Measurements from ENCODE around the gene SMC6.

Gene SMC6

DNA sequence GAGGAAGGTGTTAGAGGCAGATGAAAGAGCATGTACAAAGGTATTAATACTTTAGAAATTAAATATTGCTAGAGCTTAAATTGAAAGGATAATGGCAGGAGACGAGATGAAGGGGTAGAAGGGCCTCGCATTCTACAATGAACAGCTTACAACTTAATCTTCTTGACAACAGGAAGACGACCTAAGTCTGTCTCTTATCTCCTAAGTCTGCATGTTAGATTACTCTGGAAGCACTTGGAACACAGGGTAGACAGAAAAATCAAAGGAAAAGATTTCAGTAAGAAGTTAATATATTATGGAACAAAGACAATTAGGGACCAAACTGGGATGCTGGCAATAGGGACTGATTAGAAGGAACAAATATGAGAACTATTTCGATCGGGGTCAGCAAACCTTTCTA, 34.9 kb downstream of the SMC6 start:
- Histone ChIP-seq H3K4me3 (ENCODE audit: low read length) (no peak overlapping the region), H3K4me2 (ENCODE audit: low read length) (no peak overlapping the region), H3K4me1 (ENCODE audit: low read length) (peaks cover 8% of the 10 kb centered on the region; the same call in 1 of the 2 replicates), H4K20me1 (ENCODE audit: insufficient read depth, low read length) (no peaks in the 10 kb centered on the region), H2AFZ (ENCODE audit: low read depth, low read length) (no peak overlapping the region), H3K9me3 (ENCODE audit: insufficient read depth, low read length) (no peaks in the 10 kb centered on the region), H3K27ac (ENCODE audit: low read length) (no peak overlapping the region), H3K79me2 (ENCODE audit: low read length) (no peaks in the 10 kb centered on the region), H3K27me3 (ENCODE audit: low read depth, low read length) (no peaks in the 10 kb centered on the region), H3K9ac (ENCODE audit: low read length) (no peak overlapping the region), H3K36me3 (replicated peaks; ENCODE audit: low read depth, low read length) (peaks cover 65% of the 10 kb centered on the region)
- TF ChIP-seq EZH2phosphoT487 (IDR thresholded peaks at IDR 0.05; ENCODE audit: low read depth), result no peak
- TF ChIP-seq, protein P1, sequence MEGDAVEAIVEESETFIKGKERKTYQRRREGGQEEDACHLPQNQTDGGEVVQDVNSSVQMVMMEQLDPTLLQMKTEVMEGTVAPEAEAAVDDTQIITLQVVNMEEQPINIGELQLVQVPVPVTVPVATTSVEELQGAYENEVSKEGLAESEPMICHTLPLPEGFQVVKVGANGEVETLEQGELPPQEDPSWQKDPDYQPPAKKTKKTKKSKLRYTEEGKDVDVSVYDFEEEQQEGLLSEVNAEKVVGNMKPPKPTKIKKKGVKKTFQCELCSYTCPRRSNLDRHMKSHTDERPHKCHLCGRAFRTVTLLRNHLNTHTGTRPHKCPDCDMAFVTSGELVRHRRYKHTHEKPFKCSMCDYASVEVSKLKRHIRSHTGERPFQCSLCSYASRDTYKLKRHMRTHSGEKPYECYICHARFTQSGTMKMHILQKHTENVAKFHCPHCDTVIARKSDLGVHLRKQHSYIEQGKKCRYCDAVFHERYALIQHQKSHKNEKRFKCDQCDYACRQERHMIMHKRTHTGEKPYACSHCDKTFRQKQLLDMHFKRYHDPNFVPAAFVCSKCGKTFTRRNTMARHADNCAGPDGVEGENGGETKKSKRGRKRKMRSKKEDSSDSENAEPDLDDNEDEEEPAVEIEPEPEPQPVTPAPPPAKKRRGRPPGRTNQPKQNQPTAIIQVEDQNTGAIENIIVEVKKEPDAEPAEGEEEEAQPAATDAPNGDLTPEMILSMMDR (IDR thresholded peaks at IDR 0.05; ENCODE audit: low read depth, low read length), result no peak

- no peak overlapping the region for H3K27ac ChIP-seq (ENCODE audit: low read length)
- H3K27me3 ChIP-seq (ENCODE audit: low read depth, low read length), result no peaks in the 10 kb centered on the region
- H3K36me3 ChIP-seq (replicated peaks; ENCODE audit: low read depth, low read length), result peaks cover 67% of the 10 kb centered on the region
- TF ChIP-seq, protein P1 (IDR thresholded peaks at IDR 0.05; ENCODE audit: low read depth, low read length), result no peak
- TF ChIP-seq EZH2phosphoT487 (IDR thresholded peaks at IDR 0.05; ENCODE audit: low read depth), result no peak
- no peaks in the 10 kb centered on the region for H4K20me1 ChIP-seq (ENCODE audit: insufficient read depth, low read length)
- H3K4me2 ChIP-seq (ENCODE audit: low read length), result no peak overlapping the region
- no peak overlapping the region for H3K9ac ChIP-seq (ENCODE audit: low read length)
- no peaks in the 10 kb centered on the region for H3K9me3 ChIP-seq (ENCODE audit: insufficient read depth, low read length)
- no peaks in the 10 kb centered on the region for H3K79me2 ChIP-seq (ENCODE audit: low read length)
- H3K4me3 ChIP-seq (ENCODE audit: low read length), result no peak overlapping the region
- H2AFZ ChIP-seq (ENCODE audit: low read depth, low read length), result no peak overlapping the region
- H3K4me1 ChIP-seq (ENCODE audit: low read length), result no peaks in the 10 kb centered on the region
These were observed 35.9 kb downstream of the SMC6 start for GRCh38 chr2:17717666-17718065.

- Histone ChIP-seq H3K36me3 (replicated peaks; ENCODE audit: low read depth, low read length) (peaks cover 65% of the 10 kb centered on the region), H3K9me3 (ENCODE audit: insufficient read depth, low read length) (no peaks in the 10 kb centered on the region), H3K4me1 (ENCODE audit: low read length) (no peaks in the 10 kb centered on the region), H4K20me1 (ENCODE audit: insufficient read depth, low read length) (no peaks in the 10 kb centered on the region), H3K27me3 (ENCODE audit: low read depth, low read length) (no peaks in the 10 kb centered on the region), H3K4me3 (ENCODE audit: low read length) (no peak overlapping the region), H3K79me2 (ENCODE audit: low read length) (no peaks in the 10 kb centered on the region), H2AFZ (ENCODE audit: low read depth, low read length) (no peak overlapping the region), H3K9ac (ENCODE audit: low read length) (no peak overlapping the region), H3K4me2 (ENCODE audit: low read length) (no peak overlapping the region), H3K27ac (ENCODE audit: low read length) (no peak overlapping the region)
- TF ChIP-seq, protein P1 (IDR thresholded peaks at IDR 0.05; ENCODE audit: low read depth, low read length), result no peak
- no peak for TF ChIP-seq EZH2phosphoT487 (IDR thresholded peaks at IDR 0.05; ENCODE audit: low read depth)
These were observed 40.3 kb downstream of the SMC6 start for GRCh38 chr2:17713291-17713690.

DNA sequence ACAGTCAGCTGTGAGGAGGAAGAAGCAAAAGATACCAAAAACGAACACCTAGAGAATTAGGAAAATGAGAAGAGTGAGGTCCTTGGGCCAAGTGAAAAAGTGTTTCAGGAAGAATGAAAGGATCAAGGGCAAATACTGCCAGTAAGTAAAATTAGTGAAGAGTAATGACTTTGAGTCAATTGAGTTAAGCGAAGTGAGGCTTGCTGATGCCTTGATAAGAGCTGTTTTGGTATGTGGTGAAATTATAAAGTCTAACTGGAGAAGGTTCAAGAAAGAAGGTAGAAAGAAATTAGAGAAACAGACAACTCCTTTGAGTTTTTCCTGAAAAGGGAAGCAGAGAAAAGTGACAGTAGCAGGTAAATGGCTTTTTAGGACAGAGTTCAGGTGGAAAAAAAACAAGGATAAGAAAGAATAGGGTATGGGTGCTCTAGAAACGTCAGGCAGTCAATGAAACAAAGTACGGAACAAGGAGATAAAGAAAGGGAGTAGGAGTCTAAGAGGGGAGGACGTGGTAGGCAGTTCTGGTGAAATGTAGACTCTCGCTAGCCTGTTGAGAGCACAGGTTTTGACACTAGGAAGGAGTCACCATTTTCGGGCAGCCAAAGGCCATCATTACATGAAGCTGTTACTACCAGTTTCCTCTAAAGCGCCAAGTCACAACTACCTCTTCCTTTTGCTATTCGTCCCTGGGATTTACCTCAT, 42.9 kb downstream of the SMC6 start:
- H3K4me3 ChIP-seq (ENCODE audit: low read length), result no peak overlapping the region
- no peak overlapping the region for H3K4me2 ChIP-seq (ENCODE audit: low read length)
- peaks cover 64% of the 10 kb centered on the region for H3K36me3 ChIP-seq (replicated peaks; ENCODE audit: low read depth, low read length)
- H3K27ac ChIP-seq (ENCODE audit: low read length), result no peak overlapping the region
- H3K79me2 ChIP-seq (ENCODE audit: low read length), result no peaks in the 10 kb centered on the region
- TF ChIP-seq EZH2phosphoT487 (IDR thresholded peaks at IDR 0.05; ENCODE audit: low read depth), result no peak
- TF ChIP-seq, protein P1 (IDR thresholded peaks at IDR 0.05; ENCODE audit: low read depth, low read length), result no peak
- no peak overlapping the region for H2AFZ ChIP-seq (ENCODE audit: low read depth, low read length)
- H3K27me3 ChIP-seq (ENCODE audit: low read depth, low read length), result no peaks in the 10 kb centered on the region
- no peaks in the 10 kb centered on the region for H3K4me1 ChIP-seq (ENCODE audit: low read length)
- H3K9ac ChIP-seq (ENCODE audit: low read length), result no peak overlapping the region
- H3K9me3 ChIP-seq (ENCODE audit: insufficient read depth, low read length), result no peaks in the 10 kb centered on the region
- no peaks in the 10 kb centered on the region for H4K20me1 ChIP-seq (ENCODE audit: insufficient read depth, low read length)

Data from OCI-LY3 (cell line).